NCI-H2196 (cell line): Measurements from ENCODE around the gene MUC5AC.
"Not testable (repeated sequence)": the region's sequence is repeated elsewhere in the genome, so short reads cannot be mapped to it uniquely, and the experiment has no call there.

Experiments
- DNase-seq: peaks from one replicate; lab custom pipeline; 2025; ENCODE audit not compliant: unreplicated experiment; lab: John Stamatoyannopoulos, UW

The MUC5AC gene

DNA sequence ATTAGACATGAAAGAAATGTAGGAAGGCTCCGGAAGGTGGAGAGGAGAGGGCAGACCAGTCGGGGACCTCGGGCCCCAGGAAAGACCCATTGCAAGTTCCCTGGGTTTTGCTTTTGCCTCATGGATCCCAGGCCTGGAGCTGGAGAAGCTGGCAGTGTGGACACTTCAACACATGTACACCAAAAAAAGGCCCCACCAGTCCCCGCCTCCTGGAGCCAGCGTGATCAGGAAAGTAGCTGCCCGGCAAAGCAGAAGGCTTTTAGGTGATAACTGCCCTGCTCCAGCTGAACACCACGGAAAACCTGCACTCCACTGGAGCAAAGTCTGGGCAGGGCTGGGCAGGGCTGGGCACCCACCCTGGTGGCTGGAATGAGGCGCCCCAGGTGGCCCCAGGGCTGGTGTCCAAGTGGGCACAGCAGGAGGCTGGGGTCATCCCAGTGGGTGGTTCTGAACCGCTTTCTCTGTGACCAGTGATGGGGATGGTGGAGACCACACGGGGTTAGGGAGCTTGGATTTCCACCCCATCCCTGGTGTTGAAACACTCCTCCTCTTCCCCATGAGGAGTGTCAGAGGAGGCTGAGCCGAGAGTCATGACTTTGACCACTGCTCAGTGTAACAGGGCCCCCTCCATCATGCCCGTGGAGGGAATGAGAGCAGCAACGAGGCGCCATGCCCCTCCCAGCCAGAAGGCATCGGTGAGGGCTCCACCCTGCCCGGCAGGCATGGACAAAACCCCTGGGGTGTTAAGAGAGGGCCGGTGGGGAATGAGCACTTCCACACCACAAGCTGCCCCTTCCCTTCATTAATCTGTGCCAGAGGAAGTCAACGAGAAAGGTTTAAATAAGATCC lies 16.9 kb upstream of the MUC5AC start:
- DNase-seq: no peak

DNA sequence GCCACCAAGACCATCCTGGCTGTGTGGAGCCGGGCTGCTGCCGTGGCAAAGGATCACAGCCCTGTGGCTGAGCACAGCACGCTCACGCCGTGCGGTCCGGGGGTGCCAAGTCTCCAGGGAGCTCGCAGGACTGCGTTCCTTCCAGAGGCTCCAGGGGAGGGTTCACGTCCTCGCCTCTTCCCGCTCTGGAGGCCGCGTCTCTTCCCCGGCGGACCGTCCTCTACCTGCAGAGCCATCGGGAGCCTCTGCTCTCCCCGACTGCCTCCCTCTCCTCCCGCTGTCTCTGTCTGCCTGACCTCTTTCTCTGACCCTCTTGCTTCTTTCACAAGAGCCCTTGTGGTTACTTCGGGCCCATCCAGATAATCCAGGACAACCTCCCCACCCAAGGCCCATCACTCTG lies 11.4 kb upstream of the MUC5AC start:
- DNase-seq: no peak

DNA sequence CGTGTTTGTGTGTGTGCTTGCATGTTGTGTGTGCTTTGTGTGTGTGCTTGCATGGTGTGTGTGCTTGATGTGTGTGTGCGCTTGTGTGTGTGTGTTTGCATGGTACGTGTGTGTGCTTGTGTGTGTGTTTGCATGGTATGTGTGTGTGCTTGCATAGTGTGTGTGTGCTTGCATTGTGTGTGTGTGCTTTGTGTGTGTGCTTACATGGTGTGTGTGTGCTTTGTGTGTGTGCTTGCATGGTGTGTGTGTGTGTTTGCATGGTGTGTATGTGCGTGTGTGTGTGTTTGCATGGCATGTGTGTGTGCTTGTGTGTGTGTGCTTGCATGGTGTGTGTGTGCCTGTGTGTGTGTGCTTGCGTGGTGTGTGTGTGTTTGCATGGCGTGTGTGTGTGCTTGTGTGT lies 10.0 kb upstream of the MUC5AC start:
- DNase-seq: no peak

DNA sequence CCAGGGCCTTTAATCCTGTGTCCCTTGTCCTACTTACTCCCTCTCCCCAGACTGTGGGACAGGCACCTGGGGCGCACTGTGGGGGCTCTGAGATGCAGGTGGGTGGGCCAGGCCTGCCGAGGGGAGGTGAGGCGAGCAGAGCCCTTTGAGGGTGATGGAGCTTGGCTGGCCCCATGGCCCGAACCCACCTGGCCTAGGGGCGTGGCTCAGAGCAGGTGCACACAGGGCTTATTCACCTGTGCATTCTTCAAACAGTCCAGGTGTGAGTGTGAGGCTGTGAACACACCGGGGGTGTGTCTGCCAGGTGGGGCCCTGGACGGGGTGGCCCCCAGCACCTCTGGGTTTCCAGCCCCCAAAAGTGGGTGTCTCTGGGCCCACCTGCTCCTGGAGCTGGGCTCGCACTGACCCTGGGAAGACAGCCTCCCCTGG lies 9.0 kb upstream of the MUC5AC start:
- no peak for DNase-seq

DNA sequence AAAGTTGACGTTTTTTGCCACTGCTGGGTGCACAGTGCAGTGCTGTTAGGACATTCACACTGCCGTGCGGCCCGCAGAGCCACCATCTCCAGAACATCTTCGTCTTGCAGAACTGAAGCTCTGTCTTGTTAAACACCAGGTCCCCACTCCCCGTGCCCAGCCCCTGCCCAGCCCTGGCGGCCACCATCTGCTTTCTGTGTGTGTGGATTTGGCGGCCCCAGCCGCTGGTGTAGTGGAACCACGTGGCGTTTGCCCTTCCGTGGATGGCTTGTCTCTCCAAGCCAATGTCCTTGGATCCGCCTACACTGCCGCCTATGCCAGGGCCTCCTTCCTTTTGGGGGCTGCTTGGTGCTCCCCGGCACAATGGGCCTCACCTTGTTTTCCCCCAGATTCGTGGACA lies 8.2 kb upstream of the MUC5AC start:
- no peak for DNase-seq

GRCh38 chr11:1150116-1150515 lies 7.6 kb upstream of the MUC5AC start:
- DNase-seq: no peak

GRCh38 chr11:1150769-1151365 lies 6.9 kb upstream of the MUC5AC start:
- no peak for DNase-seq

DNA sequence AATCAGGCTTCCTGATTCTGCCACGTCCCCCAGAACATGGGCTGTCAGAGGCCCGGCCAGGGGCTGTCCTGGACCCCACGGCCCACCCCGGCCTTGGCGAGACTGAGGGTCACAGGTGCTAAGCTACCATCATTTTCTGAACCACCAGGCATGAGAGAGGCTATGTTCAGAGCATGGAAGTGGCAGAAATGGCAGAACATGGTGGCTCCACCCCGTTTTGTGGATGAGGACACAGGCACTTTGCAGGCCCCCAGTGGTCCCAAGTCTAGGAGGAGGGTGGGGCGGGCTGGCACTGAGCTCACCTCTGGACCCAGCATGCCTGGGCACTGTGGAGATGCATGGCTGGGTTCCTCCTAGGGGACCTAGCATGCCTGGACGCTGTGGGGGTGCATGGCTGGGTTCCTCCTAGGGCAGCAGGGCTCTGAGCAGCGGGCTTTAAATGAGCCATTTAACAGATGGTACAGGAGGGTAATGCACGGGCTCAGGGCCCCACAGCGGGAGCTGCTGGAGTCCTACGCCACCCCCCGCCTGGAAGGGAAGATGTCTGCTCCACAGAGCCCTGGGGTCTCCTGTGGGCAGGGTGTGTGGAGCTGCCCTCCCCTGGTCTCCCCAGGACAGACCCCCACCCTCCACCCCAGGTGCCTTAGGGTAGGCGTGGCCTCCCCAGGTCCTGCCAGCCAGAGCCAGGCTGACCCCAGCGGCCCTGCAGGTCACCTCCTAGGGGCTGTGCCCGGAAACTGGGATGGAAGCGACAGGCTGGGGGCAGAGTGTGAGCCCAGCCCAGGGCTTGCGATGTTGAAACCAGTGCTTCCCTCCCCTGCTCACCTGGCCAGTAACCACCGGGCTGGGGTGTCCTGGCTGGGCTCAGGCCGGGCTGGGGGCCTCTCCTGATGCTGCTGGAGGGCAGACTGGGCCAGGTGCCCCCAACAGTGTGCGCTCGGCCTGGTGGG lies 6.1 kb upstream of the MUC5AC start:
- DNase-seq: no peak

GRCh38 chr11:1152316-1153104 lies 5.2 kb upstream of the MUC5AC start:
- no peak for DNase-seq

DNA sequence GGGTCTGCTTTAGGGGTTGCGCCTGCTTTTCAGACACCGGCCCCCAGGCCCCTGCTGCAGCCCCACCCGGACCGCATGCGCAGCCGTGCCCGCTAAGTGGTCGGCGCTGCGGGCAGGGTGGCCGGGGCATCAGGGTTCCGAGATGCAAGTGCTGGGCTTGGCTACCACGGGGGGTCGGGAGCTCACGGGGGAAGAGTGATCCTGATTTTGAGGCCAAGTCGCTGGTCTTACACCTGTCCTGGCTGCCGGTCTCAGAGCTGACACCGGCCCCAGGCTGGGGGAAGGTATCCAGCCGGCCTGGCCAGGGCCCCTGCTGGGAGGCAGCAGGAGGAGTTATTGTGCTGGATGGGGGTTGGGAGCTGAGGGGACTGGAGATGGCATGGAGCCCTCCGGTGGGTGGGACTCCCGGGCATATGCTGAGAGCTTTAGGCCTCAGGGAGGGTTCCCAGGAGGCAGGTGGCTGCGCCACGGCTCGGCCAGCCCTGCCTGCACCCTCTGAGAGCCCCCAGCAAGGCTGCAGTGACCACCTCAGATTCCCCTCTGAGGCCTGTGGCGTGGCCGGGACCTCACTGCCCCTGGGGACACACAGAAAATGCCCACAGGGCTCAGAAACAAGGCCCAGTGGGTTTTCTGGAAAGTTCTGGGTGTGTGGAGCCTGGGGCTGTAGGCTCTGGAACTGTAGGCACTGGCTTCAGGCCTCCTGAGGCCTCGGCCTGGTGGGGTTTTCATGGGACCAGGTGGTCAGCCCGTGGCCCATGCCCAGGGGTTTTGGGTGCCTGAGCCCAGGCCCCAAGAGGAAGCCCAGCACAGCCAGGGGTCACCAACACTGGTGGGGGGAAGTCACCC lies 4.4 kb upstream of the MUC5AC start:
- peak; percentile 41 for DNase-seq

DNA sequence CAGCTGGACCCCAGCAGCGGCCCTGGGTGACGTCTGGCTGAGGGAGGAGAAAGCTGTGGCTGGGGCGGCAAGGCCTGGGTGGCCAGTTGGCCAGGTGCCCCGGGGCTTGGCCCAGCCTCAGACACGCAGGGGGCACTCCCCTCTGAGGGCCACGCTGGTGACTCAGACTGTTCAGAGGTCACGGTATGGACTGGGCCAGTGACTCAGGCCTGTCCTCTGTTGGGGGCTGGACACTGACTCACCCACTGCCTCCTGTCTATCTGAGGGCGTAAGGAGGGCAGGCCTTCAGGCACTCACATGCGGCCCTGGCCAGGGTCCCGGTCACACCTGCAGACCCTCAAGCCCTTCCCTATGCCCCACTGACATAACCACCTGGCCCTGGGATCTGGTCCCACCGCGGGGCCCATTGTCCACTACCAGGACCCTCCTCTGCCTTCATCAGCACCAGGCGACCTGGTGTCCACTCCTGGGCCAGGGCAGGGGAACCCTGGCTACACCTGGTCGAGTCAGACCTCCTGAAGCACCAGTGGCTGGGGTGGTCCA lies 3.7 kb upstream of the MUC5AC start:
- peak; percentile 28 for DNase-seq

DNA sequence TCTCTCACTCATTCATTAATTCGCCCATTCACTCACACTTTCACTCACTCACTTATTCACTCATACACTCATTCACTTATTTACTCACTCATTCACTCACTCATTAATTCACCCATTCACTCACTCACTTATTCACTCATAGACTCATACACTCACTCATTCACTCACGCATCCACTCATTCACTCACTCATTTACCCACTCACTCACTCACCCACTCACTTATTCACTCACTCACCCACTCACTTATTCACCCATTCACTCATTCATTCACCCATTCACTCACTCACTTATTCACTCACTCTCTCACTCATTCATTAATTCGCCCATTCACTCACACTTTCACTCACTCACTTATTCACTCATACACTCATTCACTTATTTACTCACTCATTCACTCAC lies 3.1 kb upstream of the MUC5AC start:
- not testable (repeated sequence) for DNase-seq

GRCh38 chr11:1155274-1155693 lies 2.5 kb upstream of the MUC5AC start:
- no peak for DNase-seq

- no peak for DNase-seq
Measured at GRCh38 chr11:1156506-1157340, 1.0 kb upstream of the MUC5AC start.

GRCh38 chr11:1157341-1157644 lies 460 bp upstream of the MUC5AC start:
- DNase-seq: no peak

DNA sequence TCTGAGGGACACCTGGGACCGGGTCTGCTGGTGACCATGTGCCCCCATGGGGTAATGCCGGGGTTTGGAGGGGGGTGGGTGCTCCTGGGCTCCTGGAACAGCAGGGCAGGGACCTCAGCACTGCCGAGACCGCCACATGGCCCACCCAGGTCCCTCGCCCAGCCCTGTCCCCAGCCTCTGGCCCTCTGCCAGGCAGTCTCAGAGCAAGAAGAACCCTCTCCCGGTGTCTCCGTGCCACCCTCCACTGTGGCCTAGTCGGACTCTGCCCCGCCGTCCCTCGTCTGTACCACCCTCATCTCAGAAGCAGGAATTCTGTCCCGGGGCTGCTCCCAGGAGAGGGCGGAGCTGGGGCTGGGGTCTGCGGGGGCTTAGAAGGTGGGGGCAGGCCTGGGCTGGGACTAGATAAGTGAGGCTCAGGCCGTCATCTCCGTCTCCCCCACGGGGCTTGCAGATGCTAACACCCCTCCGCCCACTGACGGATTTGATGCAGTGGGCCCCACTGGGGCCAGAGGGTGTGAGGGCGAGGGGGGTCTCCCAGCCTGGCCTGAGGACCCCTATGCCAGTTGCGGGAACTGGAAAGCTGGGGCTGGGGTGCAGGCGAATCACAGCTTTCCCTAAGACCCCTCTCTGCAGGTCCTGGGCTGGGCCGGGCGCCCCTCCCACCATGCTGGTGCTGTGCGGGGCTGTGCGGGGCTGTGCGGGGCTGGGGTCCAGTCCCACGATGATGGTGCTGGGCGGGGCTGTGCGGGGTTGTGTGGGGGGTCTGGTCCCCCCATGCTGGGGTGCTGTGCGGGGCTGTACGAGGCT lies 1.1 kb downstream of the MUC5AC start:
- no peak for DNase-seq

DNA sequence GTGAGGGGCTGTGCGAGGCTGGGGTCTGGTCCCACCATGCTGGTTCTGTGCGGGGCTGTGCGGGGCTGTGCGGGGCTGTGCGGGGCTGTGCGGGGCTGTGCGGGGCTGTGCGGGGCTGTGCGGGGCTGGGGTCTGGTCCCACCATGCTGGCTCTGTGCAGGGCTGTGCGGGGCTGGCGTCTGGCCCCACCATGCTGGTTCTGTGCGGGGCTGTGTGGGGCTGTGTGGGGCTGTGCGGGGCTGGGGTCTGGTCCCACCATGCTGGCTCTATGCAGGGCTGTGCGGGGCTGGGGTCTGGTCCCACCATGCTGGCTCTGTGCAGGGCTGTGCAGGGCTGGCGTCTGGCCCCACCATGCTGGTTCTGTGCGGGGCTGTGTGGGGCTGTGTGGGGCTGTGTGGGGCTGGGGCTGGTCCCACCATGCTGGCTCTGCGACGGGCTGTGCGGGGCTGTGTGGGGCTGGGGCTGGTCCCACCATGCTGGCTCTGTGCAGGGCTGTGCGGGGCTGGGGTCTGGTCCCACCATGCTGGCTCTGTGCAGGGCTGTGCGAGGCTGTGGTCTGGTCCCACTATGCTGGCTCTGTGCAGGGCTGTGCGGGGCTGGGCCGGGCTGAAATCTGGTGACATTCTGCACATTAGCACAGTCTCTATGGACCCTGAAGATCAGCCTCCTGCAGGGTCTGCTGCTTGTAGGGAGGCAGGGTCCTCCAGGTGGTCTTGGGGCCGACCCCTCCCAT lies 1.9 kb downstream of the MUC5AC start:
- not testable (repeated sequence) for DNase-seq
